Glutamatergic neuron (in vitro differentiated cells): Measurements from ENCODE around the gene AP4E1. TPM values are rescaled to one million over a fixed set of nuclear protein-coding genes. Genes with fewer than 3 reads are reported as not detected.

Source experiments
- DNase-seq: peaks from one replicate; pipeline ENCODE4 v3.0.0; 2022
- H3K27ac Mint-ChIP-seq: one replicate; pipeline ENCODE4 v1.8.0; 2020; ENCODE audit warnings: mild to moderate bottlenecking, mixed read lengths, inconsistent platforms; ENCODE audit not compliant: unreplicated experiment
- H3K27me3 Mint-ChIP-seq: one replicate; pipeline ENCODE4 v1.8.0; 2020; ENCODE audit warnings: mild to moderate bottlenecking, moderate library complexity, mixed read lengths, inconsistent platforms; ENCODE audit not compliant: unreplicated experiment
- H3K36me3 Mint-ChIP-seq: one replicate; pipeline ENCODE4 v1.8.0; 2020; ENCODE audit warnings: mild to moderate bottlenecking, mixed read lengths, inconsistent platforms; ENCODE audit not compliant: unreplicated experiment
- H3K4me1 Mint-ChIP-seq: one replicate; pipeline ENCODE4 v1.8.0; 2020; ENCODE audit warnings: mild to moderate bottlenecking, low read depth, mixed read lengths, inconsistent platforms; ENCODE audit not compliant: unreplicated experiment
- H3K4me3 Mint-ChIP-seq: one replicate; pipeline ENCODE4 v1.8.0; 2020; ENCODE audit warnings: mild to moderate bottlenecking, mixed read lengths, inconsistent platforms; ENCODE audit not compliant: unreplicated experiment
- H3K9me3 Mint-ChIP-seq: one replicate; pipeline ENCODE4 v1.8.0; 2020; ENCODE audit warnings: mild to moderate bottlenecking, moderate library complexity, mixed read lengths, inconsistent platforms; ENCODE audit not compliant: unreplicated experiment
- total RNA-seq: library from RNA; stranded (reverse); fragmentation: NEBNext Ultra II Directional; extraction: Animal tissue kit (Norgen Biotek cat#: 25700); gene quantifications from one replicate; pipeline ENCODE4 v1.2.1, GENCODE V29; 2021; ENCODE audit not compliant: unreplicated experiment
- TF ChIP-seq, protein P1 (sequence below): fragments of 200-600 bp; sonication (generic); IDR thresholded peaks from one replicate; pipeline ENCODE4 v1.5.0; 2021; ENCODE audit not compliant: partially characterized antibody, unreplicated experiment

The AP4E1 gene
- total RNA-seq, 1 donor from 2014 or later = 15.9 TPM

- TF ChIP-seq, protein P1, sequence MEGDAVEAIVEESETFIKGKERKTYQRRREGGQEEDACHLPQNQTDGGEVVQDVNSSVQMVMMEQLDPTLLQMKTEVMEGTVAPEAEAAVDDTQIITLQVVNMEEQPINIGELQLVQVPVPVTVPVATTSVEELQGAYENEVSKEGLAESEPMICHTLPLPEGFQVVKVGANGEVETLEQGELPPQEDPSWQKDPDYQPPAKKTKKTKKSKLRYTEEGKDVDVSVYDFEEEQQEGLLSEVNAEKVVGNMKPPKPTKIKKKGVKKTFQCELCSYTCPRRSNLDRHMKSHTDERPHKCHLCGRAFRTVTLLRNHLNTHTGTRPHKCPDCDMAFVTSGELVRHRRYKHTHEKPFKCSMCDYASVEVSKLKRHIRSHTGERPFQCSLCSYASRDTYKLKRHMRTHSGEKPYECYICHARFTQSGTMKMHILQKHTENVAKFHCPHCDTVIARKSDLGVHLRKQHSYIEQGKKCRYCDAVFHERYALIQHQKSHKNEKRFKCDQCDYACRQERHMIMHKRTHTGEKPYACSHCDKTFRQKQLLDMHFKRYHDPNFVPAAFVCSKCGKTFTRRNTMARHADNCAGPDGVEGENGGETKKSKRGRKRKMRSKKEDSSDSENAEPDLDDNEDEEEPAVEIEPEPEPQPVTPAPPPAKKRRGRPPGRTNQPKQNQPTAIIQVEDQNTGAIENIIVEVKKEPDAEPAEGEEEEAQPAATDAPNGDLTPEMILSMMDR = no peak
Observed at GRCh38 chr15:50971542-50971941, 63.1 kb downstream of the AP4E1 start.

DNA sequence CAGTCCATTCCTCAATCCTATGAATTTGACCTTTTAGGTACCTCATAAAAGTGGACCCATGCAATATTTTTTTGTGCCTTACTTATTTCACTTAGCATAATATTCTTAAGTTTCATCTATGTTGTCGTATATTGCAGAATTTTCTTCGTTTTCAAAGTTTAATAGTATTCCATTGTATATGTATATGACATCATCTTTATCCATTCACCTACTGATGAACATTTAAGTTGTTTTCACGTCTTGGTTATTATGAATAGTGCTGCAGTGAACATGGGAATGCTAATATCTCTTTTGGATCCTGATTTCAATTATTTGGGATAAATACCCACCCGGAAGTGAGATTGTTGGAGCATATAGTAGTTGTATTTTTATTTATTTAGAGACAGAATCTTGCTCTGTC lies 65.1 kb downstream of the AP4E1 start:
- TF ChIP-seq, protein P1 = no peak
- Mint-ChIP-seq H3K4me1 (no peaks in the 10 kb centered on the region), H3K36me3 (peaks cover 34% of the 10 kb centered on the region), H3K9me3 (no peaks in the 10 kb centered on the region), H3K27ac (no peak overlapping the region), H3K27me3 (no peaks in the 10 kb centered on the region), H3K4me3 (no peak overlapping the region)
- DNase-seq = no peak

More at GRCh38 chr15:50971542-50971941, 63.1 kb downstream of the AP4E1 start:
- no peaks in the 10 kb centered on the region for H3K4me1 Mint-ChIP-seq
- peaks cover 34% of the 10 kb centered on the region for H3K36me3 Mint-ChIP-seq
- no peak overlapping the region for H3K4me3 Mint-ChIP-seq
- H3K9me3 Mint-ChIP-seq = no peaks in the 10 kb centered on the region
- H3K27me3 Mint-ChIP-seq = no peaks in the 10 kb centered on the region
- no peak for DNase-seq
- no peak overlapping the region for H3K27ac Mint-ChIP-seq

DNA sequence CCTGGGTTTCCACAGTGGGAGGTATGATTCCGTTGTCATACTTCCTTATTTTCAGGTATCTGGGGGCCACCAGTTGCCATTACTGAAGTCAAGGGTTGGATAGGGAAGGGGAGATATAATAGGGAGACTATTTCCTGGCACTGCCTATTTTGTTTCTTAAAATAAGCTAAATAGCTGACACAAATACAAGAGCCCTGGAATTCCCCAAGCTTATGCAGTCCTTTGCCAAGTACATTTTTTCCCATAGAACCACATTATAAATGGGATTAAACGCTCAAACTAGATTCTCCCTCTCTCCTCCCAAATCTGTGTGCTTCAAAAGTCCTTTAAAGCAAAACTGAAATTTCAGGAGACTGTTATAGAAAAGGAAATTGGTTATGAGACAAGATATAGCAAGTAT lies 68.7 kb downstream of the AP4E1 start:
- Mint-ChIP-seq H3K9me3 (no peaks in the 10 kb centered on the region), H3K36me3 (peaks cover 14% of the 10 kb centered on the region), H3K27me3 (no peaks in the 10 kb centered on the region), H3K4me3 (no peak overlapping the region), H3K4me1 (no peaks in the 10 kb centered on the region), H3K27ac (no peak overlapping the region)
- TF ChIP-seq, protein P1 = no peak
- no peak for DNase-seq

GRCh38 chr15:50978580-50978979 lies 70.1 kb downstream of the AP4E1 start:
- Mint-ChIP-seq H3K9me3 (no peaks in the 10 kb centered on the region), H3K27me3 (no peaks in the 10 kb centered on the region), H3K4me1 (no peaks in the 10 kb centered on the region), H3K4me3 (no peak overlapping the region), H3K36me3 (peaks cover 18% of the 10 kb centered on the region), H3K27ac (no peak overlapping the region)
- no peak for DNase-seq
- TF ChIP-seq, protein P1 = no peak

GRCh38 chr15:50979041-50979440 lies 70.6 kb downstream of the AP4E1 start:
- no peak overlapping the region for H3K4me3 Mint-ChIP-seq
- H3K36me3 Mint-ChIP-seq = peaks cover 14% of the 10 kb centered on the region
- TF ChIP-seq, protein P1 = no peak
- no peak overlapping the region for H3K27ac Mint-ChIP-seq
- no peaks in the 10 kb centered on the region for H3K27me3 Mint-ChIP-seq
- no peak for DNase-seq
- H3K9me3 Mint-ChIP-seq = no peaks in the 10 kb centered on the region
- no peaks in the 10 kb centered on the region for H3K4me1 Mint-ChIP-seq
